NCI-H2029 (cell line): ENCODE measurements around the gene KLHDC7B.

ENCODE experiments used
- DNase-seq: peaks from one replicate; lab custom pipeline; 2025; lab: John Stamatoyannopoulos, UW

KLHDC7B gene

DNA sequence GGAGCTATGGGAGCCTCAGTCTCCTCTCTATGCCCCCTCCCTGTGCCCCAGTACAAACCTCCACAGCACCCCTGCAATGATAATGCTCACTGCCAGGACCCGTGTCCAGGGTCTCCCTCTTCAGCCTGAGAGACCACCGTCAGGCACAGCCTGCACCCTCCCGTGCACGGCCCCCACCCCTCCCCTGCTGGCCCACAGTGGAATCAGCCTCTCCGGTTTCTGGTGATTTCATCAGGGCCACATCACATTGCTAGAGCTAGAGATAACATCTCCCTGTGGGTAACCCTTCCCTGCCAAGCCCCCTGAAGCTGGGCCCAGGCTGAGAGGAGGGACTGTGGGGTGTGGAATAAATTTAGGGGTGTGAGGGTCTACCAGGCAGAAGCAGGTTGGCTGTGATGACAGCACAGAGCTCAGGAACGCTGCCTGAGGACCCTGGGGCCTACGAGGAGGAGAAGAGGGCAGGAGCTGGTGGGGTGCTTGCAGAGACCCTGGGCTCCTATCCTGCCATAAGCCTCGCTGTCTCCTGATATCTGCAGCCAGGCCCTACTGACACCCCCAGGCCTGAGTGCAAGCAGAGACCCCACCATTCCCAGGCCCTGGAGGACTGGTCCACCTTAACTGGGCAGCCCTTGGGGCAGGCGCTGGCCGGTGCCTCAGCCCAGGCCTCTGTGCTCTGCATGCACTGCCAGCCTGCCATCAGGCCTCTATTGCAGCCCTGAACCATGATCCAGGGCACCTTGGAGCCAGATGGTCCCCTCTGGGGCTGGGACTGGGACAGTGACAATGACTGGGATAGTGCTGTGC is at the start of gene KLHDC7B:
KLHDC7B (plus strand) TSS at position 378 of the 804 bp plus-strand sequence; CDS start at position 723, 345 bp downstream.
- DNase-seq = no peak

DNA sequence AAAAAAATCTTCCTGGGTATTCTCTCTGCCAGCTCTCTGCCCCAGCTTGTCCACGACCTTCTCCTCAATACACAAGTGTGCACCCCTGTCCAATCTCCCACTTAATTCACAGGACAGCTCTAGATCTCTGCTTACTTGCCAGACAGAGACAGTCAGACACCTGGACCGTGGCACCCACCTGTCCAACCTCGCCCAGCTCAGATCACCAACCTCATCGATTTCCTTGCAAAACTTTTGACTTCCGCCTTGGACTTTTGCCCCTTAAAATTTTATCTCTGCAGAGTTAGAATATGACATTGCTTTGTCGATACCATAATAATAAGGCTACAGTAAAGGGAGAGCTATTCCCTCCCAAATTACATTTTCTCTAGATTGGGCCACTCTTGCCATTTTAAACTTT is 48.6 kb upstream of the KLHDC7B start:
- no peak for DNase-seq

GRCh38 chr22:50498322-50498890 is 47.3 kb upstream of the KLHDC7B start:
- DNase-seq = no peak

GRCh38 chr22:50500452-50500851 is 45.2 kb upstream of the KLHDC7B start:
- no peak for DNase-seq

DNA sequence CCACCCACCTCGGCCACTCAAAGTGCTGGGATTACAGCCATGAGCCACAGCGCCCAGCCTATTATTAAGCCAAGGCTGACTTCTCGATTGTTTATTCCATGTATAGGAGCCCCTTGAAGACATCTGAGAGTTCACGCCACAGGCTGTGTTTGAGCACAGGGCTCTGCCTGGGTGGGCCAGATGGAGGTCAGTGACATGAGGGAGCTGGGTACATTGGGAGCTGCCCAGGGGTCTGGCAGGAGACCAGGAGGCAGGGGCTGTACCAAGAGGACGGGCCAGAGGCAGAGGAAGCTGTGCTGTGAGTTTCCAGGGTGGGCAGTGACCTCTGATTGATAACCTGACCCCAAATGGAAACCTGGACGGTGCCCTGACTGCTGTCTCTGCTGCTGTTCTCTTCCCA is 43.6 kb upstream of the KLHDC7B start:
- no peak for DNase-seq

DNA sequence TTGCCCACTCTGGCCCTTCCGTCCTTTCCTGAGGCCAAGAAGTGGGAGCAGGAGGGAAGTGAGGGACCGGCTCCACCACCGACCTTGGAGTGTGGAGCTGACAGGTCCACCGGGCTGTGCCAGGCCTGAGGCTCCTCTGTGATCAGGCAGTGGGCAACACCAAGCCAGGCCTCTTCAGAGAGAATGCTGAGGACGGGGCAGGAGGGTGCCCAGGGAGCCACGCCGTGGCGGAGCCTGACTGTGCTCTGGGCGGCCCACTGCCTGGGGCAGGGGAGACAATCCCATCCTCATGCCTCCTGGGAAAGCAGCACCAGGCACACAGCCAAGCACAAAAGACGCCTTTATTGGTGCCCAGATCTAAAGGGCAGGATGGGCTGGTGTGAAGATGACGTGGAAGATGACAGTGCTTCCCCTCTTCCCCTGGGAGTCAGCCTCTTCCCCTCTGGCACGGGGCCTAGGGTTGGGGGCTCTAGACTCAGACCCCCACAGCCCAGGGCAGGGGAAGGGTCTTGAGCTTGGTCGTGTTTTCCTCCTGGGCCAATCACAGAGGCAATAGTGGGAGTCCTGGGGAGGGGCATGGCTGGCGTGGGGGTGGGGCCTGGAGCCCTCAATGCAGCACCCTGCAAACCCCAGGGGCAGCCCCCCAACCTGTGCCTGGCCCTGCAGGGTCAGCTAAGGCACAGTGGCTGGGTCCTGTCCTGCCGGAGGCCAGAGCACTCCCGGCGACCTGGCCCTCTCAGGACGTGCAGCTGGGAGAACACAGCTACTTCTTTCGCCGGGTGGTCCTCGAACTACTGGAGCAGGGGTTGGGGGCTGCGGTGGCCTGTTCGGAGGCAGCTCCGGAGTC is 42.8 kb upstream of the KLHDC7B start:
- no peak for DNase-seq

DNA sequence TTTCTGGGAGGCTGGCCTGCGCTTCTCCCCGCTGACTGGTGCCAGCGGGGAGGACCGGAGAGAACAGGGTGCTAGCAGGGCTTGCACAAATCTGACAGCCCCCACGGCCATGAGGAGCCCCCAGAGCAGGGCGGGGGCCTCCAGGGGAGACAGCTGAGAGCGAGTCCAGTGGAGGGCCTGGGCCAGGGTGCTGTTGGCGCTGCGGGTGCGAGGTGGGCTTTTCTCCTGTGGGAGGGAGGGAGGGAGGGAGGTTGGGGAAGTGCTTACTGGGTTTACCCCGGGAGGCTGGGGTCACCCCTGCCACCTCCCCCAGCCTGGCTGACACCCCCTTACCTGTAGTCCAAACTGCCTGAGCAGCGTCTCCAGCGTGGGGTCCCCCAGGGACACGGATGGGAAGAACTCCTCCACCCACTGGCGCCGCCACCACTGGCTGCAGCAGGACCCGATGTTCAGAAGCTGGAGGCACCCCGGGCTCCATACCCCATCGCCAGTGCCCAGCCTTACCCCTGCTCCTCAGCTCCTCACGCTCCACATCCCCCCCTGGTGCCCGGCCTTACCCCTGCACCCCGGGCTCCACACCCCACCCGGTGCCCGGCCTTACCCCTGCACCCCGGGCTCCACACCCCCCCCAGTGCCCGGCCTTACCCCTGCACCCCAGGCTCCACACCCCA is 42.1 kb upstream of the KLHDC7B start:
- no peak for DNase-seq

GRCh38 chr22:50504369-50505211 is 41.1 kb upstream of the KLHDC7B start:
- DNase-seq = no peak

DNA sequence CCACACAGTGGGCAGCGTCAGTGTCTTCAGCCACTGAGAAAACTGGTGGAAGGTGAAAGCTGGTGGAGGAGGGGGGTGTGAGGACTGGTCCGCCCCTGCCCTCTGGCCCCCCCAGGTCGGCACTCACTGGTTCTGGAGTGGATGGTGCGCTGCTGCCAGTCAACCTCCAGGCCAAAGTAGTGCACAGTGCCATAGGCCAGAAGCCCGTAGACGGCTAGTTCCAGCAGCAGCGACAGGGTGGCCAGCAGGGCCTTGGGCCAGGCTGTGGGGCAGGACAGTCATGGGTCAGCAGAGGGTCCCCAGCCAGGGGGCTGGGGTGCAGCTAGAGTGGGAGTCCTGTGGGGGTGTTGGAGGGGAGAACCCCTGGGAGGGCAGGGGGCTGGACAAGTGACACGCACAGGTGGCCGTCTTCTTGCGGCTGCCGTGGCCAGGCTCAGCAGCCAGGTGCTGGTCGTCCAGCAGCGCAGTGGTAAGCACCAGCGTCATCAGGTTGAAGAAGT is 40.4 kb upstream of the KLHDC7B start:
- DNase-seq = no peak

DNA sequence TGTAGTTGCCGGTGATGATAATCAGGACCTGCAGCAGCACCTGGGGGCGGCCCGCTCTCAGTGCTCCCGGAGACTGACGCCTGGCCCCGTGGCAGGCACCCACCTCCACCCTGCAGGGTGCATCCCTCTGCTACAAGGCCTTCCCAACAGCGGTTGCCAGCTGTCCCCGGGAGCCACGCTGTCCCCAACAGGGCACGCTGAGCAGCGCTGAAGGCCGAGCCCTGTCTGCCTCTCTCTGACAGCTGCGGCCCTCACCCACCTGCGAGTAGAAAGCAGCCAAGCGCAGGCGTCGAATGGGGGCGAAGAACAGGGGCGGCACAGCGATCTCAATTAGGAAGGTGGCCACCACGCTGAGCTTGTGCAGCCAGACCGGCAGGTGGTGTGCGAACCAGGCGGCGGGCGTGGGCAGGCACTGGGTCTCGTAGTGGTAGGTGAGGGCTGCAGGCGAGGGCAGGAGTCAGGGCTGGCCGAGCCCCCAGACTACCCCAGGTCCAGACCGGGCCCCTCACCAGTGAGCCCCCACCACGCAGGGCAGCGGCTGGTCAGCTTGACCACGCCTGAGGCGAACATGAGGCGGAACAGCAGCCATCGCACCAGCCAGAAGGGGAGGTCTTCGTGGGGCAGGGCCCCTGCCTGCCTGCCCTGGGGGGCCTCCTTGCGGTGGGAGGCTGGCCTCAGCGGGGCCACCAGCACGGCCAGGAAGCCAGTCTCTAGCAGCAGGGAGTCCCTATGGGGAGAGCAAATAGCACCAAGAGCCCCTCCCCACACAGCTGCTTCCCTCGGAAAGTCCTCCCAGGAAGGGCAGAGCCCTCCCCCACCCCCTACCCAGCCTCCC is 39.7 kb upstream of the KLHDC7B start:
- no peak for DNase-seq

DNA sequence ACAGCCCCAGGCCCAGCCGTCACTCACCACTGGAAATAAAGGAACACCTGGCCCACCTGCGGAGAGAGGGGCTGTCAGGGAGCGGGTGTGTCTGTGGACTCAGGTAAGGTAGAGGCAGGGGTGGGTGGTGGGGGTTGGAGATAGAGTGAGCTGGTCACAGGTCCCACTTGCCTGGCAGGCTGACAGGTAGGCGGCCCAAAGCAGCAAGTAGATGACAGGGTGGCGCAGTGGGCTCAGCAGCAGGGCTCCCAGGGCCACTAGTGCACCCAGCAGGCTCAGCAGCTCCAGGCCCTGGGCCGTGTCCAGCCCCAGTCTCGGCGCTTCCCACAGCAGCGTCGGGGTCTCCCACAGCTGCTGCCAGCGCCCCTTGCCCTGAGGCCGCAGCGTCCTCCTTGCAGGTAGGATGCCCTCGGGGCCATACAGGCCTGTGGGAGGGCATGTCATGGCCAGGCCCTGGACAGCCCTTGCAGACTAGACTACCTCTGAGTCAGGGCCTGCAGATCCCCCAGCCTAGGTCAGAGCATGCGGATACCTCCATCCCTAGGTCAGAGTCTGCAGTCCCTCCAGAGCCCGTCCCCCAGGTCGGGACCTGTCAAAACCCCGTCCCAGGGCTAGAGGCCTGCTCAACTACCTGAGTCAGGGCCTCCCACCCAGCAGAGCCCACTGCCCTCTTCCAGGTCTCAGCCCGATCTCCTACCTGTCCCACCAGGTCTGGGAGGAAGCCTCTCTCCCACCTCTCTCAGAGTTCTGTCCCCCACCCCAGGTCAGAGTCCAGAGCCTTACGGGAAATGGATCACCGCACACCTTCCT is 38.9 kb upstream of the KLHDC7B start:
- no peak for DNase-seq

DNA sequence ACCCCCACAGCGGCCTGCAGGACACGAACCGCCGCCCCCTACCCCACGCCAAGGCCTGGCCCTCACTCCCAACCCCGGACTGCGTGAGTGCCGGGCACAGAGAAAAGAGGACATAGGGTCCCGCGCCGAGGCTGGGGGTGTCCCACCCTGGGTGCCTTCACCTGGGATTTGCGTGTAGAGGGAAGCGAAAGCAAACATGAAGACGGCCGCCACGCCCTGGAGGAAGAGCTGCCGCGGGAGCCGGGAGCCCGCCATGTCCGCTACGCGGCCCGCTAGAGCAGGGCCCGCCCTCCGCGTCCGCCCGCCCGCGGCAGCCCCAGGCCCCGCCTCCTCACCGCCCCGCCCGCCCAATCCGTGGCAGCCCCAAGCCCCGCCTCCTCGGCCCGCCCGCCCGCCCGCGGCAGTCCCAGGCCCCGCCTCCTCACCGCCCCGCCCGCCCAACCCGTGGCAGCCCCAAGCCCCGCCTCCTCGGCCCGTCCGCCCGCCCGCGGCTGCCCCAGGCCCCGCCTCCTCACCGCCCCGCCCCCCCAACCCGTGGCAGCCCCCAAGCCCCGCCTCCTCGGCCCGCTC is 38.2 kb upstream of the KLHDC7B start, which contains the start of gene LMF2:
LMF2 (minus strand) TSS at position 282 of the 570 bp plus-strand sequence; CDS start at position 255, 27 bp downstream.
- no peak for DNase-seq

- peak; percentile 85 for DNase-seq
Measured at GRCh38 chr22:50507991-50508884, 37.5 kb upstream of the KLHDC7B start, which contains the start of gene NCAPH2. Gene NCAPH2 (plus strand): TSS chr22:50508224. CDS start chr22:50508338, 114 bp downstream.

- DNase-seq = no peak
Measured at GRCh38 chr22:50508897-50509296, 36.8 kb upstream of the KLHDC7B start.

- no peak for DNase-seq
Measured at GRCh38 chr22:50513175-50513574, 32.5 kb upstream of the KLHDC7B start.

GRCh38 chr22:50516068-50516467 is 29.6 kb upstream of the KLHDC7B start:
- DNase-seq = no peak

DNA sequence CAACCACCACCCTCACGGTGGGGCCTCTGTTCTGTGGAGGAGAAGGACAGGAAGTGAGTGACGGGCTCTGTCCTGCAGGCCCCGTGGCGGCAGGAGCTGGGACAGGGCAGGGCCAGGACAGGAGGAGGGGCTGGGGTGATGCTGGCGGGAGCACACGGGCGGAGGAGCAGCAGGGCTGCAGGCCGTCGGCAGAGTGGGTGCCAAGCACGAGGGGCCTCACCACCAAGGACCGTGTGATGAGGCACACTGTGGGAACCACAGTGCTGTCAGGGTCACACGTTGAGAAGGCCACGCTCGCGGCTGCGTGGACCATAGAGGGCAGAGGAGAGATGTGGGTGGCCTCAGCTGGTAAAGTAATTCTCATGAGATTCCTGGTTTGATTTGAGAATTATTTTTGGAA is 28.8 kb upstream of the KLHDC7B start:
- DNase-seq = no peak
